BJ (cell line): ENCODE measurements around the gene TEX11. TPM values are rescaled to one million over a fixed set of nuclear protein-coding genes. Genes with fewer than 3 reads are reported as not detected.

ENCODE experiments used
- CTCF ChIA-PET: fragments of 350-600 bp; formaldehyde crosslinking; extraction: SDS; loops from one replicate; lab custom pipeline; 2021; ENCODE audit warnings: antibody characterized with exemption, inconsistent platforms; lab: Yijun Ruan, JAX
- POLR2A ChIA-PET: fragments of 300-600 bp; sonication (Branson Sonifier 250); formaldehyde crosslinking; extraction: SDS; loops from one replicate; lab custom pipeline; 2021; ENCODE audit warnings: antibody characterized with exemption; lab: Charles Lee
- DNase-seq: peaks from one replicate; pipeline ENCODE4 v3.0.0-alpha.2; 2011; ENCODE audit warnings: low read depth
- H3K27me3 ChIP-seq: 2 replicates; pipeline ENCODE4 v1.6.0; 2011; ENCODE audit warnings: low read length; ENCODE audit not compliant: control insufficient read depth, insufficient read depth
- H3K36me3 ChIP-seq: 2 replicates; pipeline ENCODE4 v1.5.1; 2011; ENCODE audit warnings: low read length; ENCODE audit not compliant: control insufficient read depth, insufficient read depth
- H3K4me3 ChIP-seq: 2 replicates; pipeline ENCODE4 v1.5.1; 2011; ENCODE audit warnings: low read depth, mild to moderate bottlenecking, control low read depth, low read length
- polyA plus RNA-seq: library from polyadenylated mRNA; depleted of rRNA; stranded (reverse); fragments of >200 nt; gene quantifications from 2 replicates; pipeline ENCODE4 v1.2.3, GENCODE V29; 2011
- TF ChIP-seq, protein P1 (sequence below): IDR thresholded peaks from 2 replicates; pipeline ENCODE4 v1.5.1; 2011; ENCODE audit warnings: low read depth, mild to moderate bottlenecking, control low read depth, inconsistent platforms, low read length, moderate library complexity; ENCODE audit not compliant: insufficient read depth

Gene TEX11
- polyA plus RNA-seq, 1 experiment: not detected

- no peak overlapping the region for H3K4me3 ChIP-seq
- no peaks in the 10 kb centered on the region for H3K27me3 ChIP-seq
- TF ChIP-seq, protein P1, sequence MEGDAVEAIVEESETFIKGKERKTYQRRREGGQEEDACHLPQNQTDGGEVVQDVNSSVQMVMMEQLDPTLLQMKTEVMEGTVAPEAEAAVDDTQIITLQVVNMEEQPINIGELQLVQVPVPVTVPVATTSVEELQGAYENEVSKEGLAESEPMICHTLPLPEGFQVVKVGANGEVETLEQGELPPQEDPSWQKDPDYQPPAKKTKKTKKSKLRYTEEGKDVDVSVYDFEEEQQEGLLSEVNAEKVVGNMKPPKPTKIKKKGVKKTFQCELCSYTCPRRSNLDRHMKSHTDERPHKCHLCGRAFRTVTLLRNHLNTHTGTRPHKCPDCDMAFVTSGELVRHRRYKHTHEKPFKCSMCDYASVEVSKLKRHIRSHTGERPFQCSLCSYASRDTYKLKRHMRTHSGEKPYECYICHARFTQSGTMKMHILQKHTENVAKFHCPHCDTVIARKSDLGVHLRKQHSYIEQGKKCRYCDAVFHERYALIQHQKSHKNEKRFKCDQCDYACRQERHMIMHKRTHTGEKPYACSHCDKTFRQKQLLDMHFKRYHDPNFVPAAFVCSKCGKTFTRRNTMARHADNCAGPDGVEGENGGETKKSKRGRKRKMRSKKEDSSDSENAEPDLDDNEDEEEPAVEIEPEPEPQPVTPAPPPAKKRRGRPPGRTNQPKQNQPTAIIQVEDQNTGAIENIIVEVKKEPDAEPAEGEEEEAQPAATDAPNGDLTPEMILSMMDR: no peak
- DNase-seq: no peak
- CTCF ChIA-PET: no interaction called here
- H3K36me3 ChIP-seq: no peaks in the 10 kb centered on the region; the same call in 1 of the 2 replicates
- POLR2A ChIA-PET: no interaction called here
Measured at GRCh38 chrX:70485466-70485865, 423.0 kb downstream of the TEX11 start.

DNA sequence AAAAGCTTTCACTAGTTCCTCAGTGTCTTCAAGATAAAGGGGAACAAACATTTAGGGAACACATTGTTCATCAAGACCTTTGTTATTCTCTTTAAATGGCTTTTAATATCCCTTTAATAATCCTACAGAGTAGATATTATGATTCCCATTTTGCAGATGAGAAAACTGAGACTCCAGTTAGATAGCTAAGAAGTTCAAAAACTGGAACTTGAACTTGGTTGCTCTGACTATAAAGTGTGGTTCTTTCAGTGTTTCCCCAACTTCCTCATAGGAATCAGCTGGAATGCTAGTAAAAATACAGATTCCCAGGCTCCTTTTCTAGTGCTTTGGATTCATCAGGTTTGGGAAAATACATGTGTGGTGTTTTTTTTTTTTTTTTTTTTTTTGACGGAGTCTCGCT, 426.2 kb downstream of the TEX11 start:
- no peak for DNase-seq
- POLR2A ChIA-PET: interaction anchor here (0.6 kb wide), 1 partner anchor 25 kb away, joined by 13 read pairs; no protein-coding TSS in a partner anchor
- Histone ChIP-seq H3K27me3 (no peaks in the 10 kb centered on the region), H3K4me3 (no peak overlapping the region), H3K36me3 (no peaks in the 10 kb centered on the region; the same call in 1 of the 2 replicates)
- TF ChIP-seq, protein P1: no peak
- CTCF ChIA-PET: interaction anchor here (1.0 kb wide), 1 partner anchor 27 kb away, joined by 4 read pairs; no protein-coding TSS in a partner anchor

DNA sequence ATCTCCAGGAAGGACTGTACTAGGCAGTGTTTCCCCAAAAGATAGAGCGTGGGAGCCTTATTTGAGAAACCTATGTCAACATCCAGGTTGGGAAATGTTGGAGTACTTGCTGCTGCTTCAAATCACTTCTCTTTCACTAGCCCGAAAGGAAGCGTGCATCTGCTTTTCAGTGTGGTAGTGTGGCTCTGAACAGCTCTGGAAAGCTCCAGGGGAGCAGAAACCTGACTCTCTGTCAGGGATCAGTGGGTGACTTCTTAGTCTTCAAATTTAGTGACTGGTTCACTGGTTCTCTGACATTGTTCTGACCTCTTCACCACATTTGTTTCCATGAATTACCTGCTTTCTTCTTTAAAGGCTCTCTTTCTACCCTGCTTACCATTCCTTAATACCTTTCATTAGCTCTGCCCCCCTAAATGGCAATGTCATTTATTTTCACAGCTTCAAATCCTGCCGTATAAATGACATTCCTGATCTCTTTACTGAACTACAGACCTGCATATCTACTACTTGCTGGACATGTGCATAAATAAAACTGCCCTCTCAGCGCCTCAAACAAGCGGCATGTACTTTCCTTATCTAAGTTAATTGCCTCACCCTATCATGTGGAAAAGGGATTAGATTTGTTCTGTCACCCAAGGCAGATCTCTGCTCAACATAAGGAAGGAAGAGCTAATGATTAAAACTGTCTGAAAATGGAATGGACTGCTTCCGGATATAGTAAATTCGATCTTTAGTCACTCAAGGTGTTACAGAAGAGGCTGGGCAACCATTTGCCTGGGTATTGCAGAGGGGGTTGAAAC, 426.8 kb downstream of the TEX11 start:
- TF ChIP-seq, protein P1: no peak
- CTCF ChIA-PET: interaction anchor here (1.0 kb wide), 1 partner anchor 27 kb away, joined by 4 read pairs; no protein-coding TSS in a partner anchor
- POLR2A ChIA-PET: no interaction called here
- Histone ChIP-seq H3K36me3 (no peaks in the 10 kb centered on the region; the same call in 1 of the 2 replicates), H3K4me3 (no peak overlapping the region), H3K27me3 (no peaks in the 10 kb centered on the region)
- no peak for DNase-seq

GRCh38 chrX:70480660-70481018, 427.9 kb downstream of the TEX11 start:
- ChIA-PET CTCF (no interaction called here), POLR2A (no interaction called here)
- H3K27me3 ChIP-seq: no peaks in the 10 kb centered on the region
- no peaks in the 10 kb centered on the region; the same call in 1 of the 2 replicates for H3K36me3 ChIP-seq
- H3K4me3 ChIP-seq: no peak overlapping the region
- DNase-seq: no peak
- TF ChIP-seq, protein P1: no peak

DNA sequence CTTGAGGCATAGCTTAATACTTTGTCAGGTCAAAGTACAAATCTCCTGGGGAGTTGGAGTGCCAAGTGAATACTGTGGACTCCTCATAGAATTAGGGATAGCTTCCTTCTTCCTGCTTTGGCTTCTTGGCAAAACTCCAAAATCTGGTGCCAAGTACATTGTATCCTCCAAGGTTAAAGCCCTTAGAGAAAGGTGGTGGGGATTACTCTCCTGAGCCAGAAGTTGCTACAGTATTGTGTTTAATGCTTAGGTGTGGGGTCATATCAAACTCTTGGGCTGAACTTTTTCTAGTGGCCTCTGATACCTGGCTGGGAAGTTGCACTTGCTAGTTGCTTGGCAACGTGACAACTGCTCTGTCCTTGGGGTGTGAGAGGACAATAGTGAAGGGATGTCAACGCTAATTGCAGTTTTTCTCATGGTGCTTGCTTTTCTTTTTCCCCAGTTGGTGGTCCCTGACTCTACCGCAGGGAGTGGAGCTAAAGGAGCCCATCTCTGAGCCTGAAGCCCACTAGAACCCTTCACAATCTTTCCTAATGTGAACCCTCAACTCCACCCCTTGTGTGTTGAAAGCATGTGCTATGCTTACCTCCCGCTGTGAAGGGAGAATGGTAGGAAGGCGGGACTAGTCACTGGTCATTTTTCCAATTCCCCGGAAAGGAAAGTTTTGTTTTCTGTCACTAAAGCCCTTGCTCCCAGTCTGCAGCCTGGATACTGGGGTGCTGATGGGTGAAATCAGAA, 428.4 kb downstream of the TEX11 start:
- Histone ChIP-seq H3K36me3 (no peaks in the 10 kb centered on the region; the same call in 1 of the 2 replicates), H3K27me3 (no peaks in the 10 kb centered on the region), H3K4me3 (no peak overlapping the region)
- ChIA-PET CTCF (no interaction called here), POLR2A (no interaction called here)
- no peak for DNase-seq
- TF ChIP-seq, protein P1: no peak
